Tongue (tissue), 2 donors: Measurements from ENCODE around the gene LRBA. TPM values are rescaled to one million over a fixed set of nuclear protein-coding genes. Genes with fewer than 3 reads are reported as not detected.
"Not testable (repeated sequence)": the region's sequence is repeated elsewhere in the genome, so short reads cannot be mapped to it uniquely, and the experiment has no call there.

Source experiments
- DNase-seq: peaks from one replicate; pipeline ENCODE4 v3.0.0-alpha.2; 2015
- total RNA-seq: library from RNA; depleted of rRNA; stranded (reverse); fragments of >200 nt; gene quantifications from one replicate; pipeline ENCODE4 v1.2.3, GENCODE V29; 2014

LRBA gene
- total RNA-seq, 1 donor from 2014 or later = 73.0 TPM

DNA sequence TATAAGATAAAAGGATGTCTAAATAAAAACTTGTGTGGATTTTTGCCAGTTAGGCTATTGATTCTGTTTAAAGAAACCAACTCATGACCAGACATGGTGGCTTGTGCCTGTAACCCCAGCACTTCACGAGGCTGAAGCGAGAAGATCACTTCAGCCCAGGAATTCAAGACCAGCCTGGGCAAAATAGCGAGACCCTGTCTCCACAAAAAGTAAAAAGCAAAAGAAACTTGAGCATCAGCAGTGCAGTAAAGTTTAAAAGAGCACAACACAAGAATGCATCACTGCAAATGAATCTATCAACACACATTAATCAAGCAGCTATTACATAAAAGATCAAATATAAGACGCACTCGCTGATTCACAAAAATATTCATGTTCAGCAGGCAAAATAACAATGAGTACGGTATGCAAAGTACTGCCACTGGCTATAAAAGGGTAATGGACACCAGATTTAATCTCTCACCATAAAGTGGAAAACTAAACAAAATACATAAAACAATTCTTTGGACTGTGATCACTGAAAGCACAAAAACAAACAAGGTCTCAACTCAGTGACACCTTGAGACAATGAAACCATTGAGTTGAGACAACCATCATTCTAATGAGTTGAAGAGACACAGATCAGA is 41.3 kb downstream of the LRBA start:
- no peak for DNase-seq

DNA sequence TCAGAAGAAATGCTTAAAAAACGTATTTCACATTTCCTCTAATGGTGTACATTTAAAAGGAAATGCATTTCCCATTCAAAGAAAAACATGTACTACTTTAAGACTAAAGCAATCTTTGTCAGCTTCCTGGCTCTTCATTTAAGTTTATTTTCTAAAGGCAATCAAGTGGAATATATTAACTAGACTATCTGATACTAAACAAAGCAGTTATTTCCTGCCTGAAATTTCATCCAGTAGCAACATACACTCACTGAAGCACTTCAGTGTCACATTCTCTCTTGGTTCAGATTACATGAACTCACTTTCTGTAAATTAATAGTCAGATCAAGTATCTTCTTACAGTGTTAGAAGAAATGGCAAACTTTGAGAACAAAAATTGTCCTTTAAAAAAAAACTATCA is 42.5 kb downstream of the LRBA start:
- no peak for DNase-seq

DNA sequence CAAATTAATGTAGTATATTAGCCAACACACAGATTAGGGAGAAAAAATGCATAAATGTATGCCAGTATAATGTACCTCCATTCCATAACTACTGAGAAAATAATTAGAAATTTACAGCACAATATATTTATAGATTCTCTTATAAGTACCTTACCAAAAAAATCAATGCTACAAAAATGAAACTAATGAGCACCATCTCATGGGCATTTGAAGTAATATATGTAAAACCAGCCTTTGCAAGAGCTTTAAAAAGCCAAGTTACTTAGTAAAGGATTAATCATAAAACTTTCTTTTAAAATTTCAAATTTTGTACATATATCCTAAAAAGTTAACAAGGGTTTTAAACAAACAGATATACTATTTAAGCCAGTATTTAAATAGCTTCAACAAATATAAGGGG is 43.2 kb downstream of the LRBA start:
- no peak for DNase-seq

DNA sequence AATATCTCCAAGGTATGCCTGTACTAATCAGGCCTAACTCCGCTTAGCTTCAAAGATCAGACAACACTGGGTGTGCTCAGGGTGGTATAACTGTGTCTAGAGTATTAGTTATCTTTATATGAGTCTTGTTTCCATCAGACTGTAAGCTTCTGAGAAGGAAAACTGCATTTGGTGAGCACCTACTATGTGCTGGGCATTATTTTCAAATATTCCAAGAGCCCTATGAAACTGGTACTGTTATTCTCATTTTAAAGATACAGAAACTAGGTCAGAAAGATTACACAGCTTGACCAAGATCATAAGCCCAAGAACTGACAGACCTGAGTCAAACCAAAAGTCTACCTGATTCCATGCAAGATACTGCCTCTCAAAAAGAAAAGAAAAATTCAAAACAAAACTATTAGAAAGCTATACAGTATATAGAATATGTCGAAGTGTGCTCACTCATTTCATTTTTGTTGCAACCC is 44.4 kb downstream of the LRBA start:
- DNase-seq = no peak

DNA sequence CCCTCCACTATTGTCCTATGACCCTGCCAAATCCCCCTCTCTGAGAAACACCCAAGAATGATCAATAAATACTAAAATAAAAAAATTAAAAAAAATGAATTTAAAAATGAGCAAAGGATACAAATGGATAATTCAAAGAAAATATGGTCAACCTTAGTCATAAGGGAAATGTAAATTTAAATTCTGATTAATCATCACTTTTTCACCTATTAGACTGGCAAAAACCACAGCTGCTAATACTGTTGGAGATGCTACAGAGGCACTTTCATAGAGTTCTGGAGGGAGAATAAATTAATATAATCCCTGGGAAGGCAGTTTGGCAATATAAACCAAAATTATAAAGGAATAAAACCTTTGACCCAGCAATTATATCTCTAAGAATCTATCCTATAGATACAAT is 50.3 kb downstream of the LRBA start:
- no peak for DNase-seq

DNA sequence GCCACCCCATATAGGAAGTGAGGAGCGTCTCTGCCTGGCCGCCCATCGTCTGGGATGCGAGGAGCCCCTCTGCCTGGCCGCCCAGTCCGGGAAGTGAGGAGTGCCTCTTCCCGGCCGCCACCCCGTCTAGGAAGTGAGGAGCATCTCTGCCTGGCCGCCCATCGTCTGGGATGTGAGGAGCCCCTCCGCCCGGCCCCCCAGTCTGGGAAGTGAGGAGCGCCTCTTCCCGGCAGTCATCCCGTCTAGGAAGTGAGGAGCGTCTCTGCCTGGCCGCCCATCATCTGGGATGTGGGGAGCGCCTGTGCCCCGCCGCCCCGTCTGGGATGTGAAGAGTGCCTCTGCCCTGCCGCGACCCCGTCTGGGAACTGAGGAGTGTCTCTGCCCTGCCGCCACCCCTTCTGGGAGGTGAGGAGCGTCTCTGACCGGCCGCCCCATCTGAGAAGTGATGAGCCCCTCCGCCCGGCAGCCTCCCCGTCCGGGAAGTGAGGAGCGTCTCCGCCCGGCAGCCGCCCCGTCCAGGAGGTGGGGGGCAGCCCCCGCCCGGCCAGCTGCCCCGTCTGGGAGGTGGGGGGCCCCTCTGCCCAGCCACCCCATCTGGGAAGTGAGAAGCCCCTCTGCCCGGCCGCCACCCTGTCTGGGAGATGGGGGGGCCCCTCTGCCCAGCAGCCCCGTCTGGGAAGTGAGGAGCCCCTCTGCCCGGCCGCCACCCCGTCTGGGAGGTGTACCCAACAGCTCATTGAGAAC is 51.3 kb downstream of the LRBA start:
- not testable (repeated sequence) for DNase-seq

DNA sequence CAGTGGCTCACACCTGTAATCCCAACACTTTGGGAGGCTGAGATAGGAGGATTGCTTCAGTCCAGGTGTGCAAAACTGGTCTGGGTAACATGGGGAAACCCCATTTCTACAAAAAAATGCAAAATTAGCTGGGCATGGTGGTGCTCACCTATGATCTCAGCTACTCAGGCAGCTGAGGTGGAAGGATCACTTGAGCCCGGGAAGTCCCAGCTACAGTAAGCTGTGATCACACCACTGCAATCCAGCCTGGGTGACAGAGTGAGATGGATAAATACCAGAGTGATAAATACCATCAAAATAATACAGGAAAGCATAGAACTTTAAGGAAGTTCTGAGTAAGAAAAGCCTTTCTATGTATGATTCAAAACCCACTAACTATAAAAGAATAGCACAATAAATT is 52.8 kb downstream of the LRBA start:
- DNase-seq = no peak

DNA sequence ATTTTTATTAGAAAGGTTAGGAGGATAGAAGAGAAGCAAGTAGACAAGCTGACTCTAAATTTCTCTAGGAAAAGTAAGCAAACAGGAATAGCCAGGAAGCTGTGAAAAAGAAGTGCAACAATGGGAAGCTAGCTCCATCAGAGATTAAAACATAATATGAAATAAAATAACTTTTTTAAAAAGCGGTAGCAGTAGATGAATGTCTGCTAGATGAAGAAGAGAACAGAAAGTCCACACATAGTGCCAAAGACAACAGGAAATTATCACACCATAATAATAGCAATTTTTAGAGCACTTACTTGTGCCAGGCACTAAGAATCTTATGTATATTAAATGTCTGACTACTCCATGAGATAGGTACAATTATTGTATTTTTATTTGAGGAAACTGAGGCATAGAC is 53.5 kb downstream of the LRBA start:
- no peak for DNase-seq

DNA sequence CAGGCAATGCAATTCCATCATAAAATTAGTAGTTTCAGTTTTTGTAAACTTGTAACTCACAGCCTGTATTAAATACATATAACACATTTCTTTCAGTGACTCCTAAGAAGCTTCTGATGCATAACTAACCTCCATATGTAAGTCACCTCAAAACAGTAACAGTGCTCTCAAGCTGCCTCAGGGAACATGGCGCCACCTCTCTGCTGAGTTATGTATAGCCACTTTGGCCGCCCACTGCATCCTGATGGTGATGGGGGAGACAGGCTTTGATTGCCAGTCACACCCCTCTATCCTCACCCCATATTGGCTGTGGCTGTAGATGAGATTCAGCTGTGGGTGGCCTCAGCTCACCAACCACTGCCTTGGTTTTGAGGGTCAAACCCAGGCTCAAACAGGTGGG is 54.3 kb downstream of the LRBA start:
- no peak for DNase-seq

DNA sequence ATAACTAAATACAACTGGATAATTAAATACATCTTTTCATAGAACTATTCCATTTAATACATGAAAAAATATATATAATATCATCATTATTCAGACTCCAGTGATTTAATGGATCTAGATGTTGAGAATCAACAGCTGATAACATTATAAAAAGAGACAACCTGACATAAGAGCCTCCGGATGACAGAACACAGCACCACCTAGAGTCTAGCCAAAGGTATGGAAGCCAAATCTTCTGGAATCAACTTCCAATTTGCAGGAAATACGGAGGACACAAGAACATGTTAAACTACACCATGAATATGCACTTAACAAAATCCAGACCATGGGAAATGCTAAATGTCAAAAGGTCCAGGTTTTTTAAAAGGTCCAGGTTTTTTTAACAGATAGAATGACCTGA is 55.0 kb downstream of the LRBA start:
- no peak for DNase-seq

DNA sequence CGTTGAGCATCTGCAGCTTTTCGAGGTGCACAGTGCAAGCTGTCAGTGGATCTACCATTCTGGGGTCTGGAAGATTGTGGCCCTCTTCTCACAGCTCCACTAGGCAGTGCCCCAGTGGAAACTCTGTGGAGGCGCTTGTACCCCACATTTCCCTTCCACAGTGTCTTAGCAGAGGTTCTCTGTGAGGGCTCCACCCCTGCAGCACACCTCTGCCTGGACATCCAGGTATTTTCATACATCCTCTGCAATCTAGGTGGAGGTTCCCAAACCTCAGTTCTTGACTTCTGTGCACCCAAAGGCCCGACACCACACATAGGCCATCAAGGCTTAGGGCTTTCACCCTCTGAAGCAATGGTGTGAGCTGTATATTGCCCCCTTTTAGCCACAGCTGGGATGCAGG is 57.1 kb downstream of the LRBA start:
- not testable (repeated sequence) for DNase-seq

DNA sequence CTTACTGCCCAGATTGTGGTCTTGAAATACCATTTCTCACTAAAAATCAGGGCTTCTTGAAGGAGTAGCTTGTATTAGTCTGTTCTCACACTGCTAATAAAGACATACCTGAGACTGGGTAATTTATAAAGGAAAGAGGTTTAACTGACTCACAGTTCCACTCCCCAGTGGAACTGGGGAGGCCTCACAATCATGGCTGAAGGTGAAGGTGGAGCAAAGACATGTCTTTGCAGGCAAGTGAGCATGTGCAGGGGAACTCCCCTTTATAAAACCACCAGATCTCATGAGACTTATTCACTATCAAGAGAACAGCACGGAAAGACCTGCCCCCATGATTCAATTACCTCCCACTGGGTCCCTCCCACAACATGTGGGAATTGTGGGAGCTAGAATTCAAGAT is 58.0 kb downstream of the LRBA start:
- DNase-seq = not testable (repeated sequence)

DNA sequence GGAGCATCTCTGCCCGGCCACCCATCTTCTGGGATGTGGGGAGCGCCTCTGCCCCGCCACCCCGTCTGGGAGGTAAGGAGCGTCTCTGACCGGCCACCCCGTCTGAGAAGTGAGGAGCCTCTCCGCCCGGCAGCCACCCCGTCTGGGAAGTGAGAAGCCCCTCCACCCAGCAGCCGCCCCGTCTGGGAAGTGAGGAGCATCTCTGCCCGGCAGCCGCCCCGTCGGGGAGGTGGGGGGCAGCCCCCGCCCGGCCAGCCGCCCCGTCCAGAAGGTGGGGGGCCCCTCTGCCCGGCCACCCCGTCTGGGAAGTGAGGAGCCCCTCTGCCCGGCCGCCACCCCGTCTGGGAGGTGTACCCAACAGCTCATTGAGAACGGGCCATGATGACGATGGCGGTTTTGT is 61.2 kb downstream of the LRBA start:
- not testable (repeated sequence) for DNase-seq

DNA sequence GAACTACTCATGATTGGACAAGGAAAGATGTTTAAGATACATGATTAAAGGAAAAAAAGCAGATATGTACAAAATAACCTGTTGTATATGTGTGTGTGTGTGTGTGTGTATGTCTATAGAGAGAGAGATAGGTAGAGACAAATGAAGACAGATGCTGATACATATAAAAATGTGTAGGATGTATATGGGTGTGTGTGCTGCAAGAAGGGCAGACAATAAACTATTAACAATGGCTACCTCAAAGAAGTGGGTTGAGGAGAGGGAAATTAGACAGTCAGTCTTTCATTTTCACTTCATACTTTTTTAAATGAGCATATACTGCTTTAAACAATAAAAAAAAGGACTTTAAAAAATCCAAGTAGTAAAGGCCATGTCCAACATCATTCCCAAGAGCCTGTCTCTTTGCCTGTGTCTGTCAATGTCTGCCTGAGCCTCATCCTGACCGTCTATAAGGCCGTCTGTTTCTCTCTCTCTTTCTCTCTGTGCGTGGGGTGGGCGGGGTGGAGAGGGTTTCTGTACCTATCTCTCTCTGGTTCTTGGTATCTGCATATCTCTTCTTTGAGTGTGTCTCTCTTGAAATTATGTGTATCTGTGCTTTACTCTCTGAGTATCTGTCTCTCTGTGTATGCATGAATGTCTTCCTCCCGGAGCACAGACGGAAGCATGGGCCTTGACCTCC is 62.8 kb downstream of the LRBA start:
- no peak for DNase-seq

DNA sequence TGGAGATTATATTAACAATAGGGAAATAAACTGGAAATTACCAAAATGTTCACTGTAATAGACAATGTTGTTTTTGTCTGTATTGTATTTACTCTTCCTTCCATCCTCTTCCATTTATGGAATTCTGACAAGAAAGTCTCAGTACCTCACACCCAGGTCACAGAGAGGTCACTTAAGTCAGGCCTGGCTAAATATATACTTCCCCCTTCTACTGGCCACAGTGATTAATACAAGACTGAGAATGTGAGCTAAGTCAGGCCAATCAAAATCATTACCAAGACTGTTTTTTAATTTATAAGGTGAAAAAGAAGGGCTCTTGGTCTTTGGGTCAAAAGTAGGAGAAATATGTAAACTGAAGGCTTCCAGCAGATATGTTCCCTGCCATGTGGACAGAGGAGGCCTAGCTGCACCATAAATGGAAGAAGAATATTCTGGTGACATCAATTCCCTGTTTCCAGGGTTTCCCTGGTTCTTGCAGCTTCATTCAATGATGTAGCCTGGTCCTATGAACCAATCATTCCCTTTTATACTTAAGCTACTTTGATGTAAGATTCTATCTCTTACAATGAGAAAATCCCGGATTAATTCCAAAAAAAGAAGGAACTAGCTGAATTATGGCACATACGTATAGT is 64.3 kb downstream of the LRBA start:
- DNase-seq = no peak

DNA sequence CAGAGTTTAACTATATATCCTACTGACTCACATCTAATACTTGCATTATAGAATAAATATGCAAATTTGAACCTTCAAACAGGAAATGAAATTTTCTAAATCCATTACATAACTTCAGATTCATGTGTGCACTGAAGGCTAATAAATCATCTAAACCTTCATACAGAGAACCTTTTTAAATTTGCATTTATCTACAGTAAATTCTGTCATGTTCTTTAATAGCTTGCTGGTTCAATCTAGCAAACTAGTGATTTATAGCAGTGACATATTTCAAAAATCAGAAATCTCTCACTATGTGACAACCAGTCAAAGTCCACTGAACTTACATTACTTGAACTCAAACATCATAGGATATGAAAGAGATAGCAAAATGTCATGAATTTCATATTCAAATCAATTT is 65.1 kb downstream of the LRBA start:
- DNase-seq = no peak

DNA sequence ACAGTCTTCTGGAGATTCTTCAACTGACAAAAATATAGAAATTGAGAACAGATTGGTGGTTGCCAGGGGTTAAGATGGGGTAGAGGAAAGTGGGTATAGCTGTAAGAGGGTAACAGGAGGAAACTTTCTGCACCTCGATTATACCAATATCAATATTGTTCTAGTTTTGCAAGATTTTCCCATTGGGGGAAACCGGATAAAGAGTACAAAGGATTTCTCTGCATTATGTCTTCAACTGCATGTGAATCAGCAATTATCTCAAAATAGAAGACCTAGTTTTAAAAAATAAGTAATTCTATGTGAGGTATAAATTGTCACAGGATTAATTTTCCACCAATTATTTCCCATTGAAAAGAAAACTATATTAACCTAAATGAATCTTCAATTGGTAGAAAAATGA is 65.7 kb downstream of the LRBA start:
- no peak for DNase-seq

DNA sequence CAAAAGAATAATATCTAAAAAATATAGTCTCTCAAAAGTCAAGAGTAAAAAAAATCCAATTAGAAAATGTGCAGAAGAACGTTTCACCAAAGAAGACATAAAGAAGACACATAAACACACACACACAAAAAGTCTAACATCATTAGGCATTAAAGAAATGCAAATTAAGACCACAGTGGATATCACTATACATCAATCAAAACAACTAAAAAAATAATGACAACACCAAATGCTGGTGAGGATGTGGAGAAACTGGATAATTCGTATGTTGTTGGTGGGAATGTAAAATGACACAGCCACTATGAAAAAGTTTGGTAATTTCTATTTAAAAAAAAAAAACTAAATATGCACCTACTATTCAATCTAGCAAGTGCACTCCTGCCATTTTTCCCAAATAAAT is 66.4 kb downstream of the LRBA start:
- DNase-seq = no peak

DNA sequence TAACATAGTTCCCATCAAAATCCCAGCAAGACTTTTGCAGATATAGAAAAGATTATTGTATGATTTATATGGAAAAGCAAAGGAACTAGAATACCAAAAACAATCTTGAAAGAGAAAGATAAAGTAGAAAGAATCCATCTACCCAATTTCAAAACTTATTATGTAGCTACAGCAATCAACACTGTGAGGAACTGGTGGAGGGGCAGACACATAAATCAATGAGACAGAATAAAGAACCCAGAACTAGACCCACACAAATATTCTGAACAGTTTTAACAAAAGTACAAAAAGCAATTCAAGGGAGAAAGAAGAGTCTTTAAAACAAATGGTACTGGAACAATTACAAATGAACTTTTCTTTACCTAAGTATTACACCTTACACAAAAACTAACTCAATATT is 67.0 kb downstream of the LRBA start:
- DNase-seq = no peak

DNA sequence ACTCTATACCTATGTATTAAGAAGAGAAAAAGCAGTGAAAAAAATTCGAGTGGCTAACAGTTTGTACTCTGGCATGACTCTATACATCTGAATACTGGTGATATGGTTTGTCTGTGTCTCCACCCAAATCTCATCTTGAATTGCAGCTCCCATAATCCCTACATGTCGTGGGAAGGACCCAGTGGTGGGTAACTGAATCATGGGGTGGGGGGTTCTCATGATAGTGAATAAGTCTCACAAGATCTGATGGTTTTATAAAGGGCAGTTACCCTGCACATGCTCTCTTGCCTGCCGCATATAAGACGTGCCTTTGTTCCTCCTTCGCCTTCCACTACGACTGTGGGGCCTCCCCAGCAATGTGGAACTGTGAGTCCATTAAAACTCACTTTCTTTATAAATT is 70.4 kb downstream of the LRBA start:
- DNase-seq = no peak

DNA sequence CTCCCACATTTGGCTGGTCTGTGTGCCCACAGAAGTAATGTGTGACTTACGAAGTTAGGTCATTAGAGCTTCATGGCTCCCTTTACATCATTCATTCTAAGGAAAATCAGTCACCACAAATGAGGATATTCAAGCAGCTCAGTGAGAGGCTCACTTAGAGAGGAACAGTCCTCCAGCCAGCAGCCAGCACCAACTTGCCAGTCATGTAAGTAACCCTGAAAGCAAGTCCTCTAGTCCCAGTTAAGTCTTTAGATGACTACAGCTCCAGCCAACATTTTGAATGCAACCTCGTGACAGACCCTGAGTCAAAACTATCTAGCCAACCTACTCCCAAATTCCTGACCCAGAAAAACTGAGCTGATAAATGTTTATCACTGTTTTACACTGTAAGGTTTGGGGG is 71.3 kb downstream of the LRBA start:
- no peak for DNase-seq

DNA sequence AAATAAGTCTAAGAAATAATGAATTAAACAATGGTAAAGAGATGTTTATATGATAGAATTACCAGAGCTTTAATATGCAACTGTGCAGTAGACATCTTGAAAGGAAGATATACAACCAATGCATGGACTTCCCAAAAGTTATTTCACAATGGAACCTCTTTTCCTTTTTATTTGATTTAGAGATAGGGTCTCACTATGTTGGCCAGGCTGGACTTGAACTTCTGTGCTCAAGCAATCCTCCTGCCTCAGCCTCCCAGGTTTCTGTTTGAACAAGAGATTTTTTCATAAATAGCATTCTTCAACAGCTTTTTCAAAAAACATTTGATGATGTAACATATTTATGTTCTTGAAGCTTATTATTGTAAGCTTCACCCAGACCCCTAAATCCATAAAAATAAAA is 72.0 kb downstream of the LRBA start:
- DNase-seq = no peak

DNA sequence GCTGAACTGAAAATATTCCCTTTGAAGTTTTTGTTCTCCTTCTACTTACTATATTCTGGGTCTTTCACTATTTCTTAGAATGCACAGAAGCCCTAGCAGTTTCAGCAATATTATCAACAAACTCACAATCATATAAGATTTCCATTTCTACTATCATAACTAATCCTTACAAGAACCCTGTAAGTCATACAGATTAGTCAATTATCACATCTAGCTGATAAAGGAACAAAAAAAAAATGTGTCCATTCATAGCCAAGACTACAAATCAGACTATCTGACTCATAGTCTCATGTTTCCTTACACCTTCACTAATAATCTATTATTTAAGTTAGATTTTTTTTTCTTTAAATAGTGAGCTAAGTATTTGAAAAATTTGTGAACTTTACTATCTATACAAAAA is 72.5 kb downstream of the LRBA start:
- no peak for DNase-seq
